ENCODE data around the gene HYAL2. TPM values are rescaled to one million over a fixed set of nuclear protein-coding genes. Genes with fewer than 3 reads are reported as not detected.

The HYAL2 gene
- total and polyA plus RNA-seq, 9 of the 15 experiments (the other 6 are each of a cell fraction or from before 2014, with no cell fraction given): 0.36 to 22.7 (median 11.4) TPM; not detected in 1

DNA sequence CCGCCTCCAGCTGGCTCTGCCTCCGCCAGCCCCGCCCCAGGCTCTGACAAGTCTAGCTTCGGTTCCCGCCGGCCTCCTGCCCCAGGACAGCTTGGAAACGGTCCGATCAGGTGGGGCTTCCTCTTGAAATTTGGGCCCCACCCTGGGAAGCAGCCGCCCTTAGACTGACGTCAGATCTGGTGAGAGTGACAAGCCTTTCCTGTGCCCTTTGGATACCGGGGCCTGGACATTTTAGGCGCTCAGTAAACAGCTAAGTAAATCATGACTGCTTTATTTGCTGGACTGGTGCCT lies 23.0 kb downstream of the HYAL2 start (continued):
- TF ChIP-seq ZNF146 (CRISPR knock-in tag; IDR thresholded peaks at IDR 0.05; ENCODE audit: unreplicated experiment): no peak
- no peak for TF ChIP-seq RFX5 (IDR thresholded peaks at IDR 0.05; ENCODE audit: low read depth, low read length)
- TF ChIP-seq, protein P1, sequence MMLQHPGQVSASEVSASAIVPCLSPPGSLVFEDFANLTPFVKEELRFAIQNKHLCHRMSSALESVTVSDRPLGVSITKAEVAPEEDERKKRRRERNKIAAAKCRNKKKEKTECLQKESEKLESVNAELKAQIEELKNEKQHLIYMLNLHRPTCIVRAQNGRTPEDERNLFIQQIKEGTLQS (IDR thresholded peaks at IDR 0.05): peak; percentile 71
- TF ChIP-seq, protein P1 (CRISPR knock-in tag; conservative IDR thresholded peaks at IDR 0.05): no peak
- no peak for TF ChIP-seq POLR3G (IDR thresholded peaks at IDR 0.05; ENCODE audit: extremely low read depth, insufficient read length, insufficient replicate concordance)
- TF ChIP-seq, protein P2, sequence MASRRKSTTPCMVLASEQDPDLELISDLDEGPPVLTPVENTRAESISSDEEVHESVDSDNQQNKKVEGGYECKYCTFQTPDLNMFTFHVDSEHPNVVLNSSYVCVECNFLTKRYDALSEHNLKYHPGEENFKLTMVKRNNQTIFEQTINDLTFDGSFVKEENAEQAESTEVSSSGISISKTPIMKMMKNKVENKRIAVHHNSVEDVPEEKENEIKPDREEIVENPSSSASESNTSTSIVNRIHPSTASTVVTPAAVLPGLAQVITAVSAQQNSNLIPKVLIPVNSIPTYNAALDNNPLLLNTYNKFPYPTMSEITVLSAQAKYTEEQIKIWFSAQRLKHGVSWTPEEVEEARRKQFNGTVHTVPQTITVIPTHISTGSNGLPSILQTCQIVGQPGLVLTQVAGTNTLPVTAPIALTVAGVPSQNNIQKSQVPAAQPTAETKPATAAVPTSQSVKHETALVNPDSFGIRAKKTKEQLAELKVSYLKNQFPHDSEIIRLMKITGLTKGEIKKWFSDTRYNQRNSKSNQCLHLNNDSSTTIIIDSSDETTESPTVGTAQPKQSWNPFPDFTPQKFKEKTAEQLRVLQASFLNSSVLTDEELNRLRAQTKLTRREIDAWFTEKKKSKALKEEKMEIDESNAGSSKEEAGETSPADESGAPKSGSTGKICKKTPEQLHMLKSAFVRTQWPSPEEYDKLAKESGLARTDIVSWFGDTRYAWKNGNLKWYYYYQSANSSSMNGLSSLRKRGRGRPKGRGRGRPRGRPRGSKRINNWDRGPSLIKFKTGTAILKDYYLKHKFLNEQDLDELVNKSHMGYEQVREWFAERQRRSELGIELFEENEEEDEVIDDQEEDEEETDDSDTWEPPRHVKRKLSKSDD (conservative IDR thresholded peaks at IDR 0.05; ENCODE audit: low read length): no peak
- TF ChIP-seq, protein P3, sequence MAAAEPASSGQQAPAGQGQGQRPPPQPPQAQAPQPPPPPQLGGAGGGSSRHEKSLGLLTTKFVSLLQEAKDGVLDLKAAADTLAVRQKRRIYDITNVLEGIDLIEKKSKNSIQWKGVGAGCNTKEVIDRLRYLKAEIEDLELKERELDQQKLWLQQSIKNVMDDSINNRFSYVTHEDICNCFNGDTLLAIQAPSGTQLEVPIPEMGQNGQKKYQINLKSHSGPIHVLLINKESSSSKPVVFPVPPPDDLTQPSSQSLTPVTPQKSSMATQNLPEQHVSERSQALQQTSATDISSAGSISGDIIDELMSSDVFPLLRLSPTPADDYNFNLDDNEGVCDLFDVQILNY (CRISPR knock-in tag; IDR thresholded peaks at IDR 0.05): no peak
- TF ChIP-seq FOXM1 (IDR thresholded peaks at IDR 0.05; ENCODE audit: low read depth): no peak
- no peak for TF ChIP-seq FOXM1 (CRISPR knock-in tag; IDR thresholded peaks at IDR 0.05; ENCODE audit: low read depth)
- no peak for TF ChIP-seq ZNF280B (CRISPR knock-in tag; IDR thresholded peaks at IDR 0.05)
- TF ChIP-seq MAZ (CRISPR knock-in tag; conservative IDR thresholded peaks at IDR 0.05 in 1 of 2, IDR thresholded peaks at IDR 0.05 in 1 of 2): peak in 1 of 2 experiments; percentile 61; a peak in 2 of 4 replicates
- TF ChIP-seq HDAC8 (tag; IDR thresholded peaks at IDR 0.05): no peak
- no peak for TF ChIP-seq RFX7 (CRISPR knock-in tag; IDR thresholded peaks at IDR 0.05)
- TF ChIP-seq MBD2 (IDR thresholded peaks at IDR 0.05; ENCODE audit: borderline replicate concordance, low read depth): no peak
- TF ChIP-seq EP300 (IDR thresholded peaks at IDR 0.05; ENCODE audit: low read length): peak; percentile 18; the same call in 1 of the 2 replicates
- no peak for TF ChIP-seq MCM7 (IDR thresholded peaks at IDR 0.05)
- TF ChIP-seq U2AF1 (optimal IDR thresholded peaks at IDR 0.05; ENCODE audit: low read depth, low read length): no peak
- peak; percentile 29; the same call in 1 of the 2 replicates for TF ChIP-seq NFIC (IDR thresholded peaks at IDR 0.05)
- TF ChIP-seq, protein P4, sequence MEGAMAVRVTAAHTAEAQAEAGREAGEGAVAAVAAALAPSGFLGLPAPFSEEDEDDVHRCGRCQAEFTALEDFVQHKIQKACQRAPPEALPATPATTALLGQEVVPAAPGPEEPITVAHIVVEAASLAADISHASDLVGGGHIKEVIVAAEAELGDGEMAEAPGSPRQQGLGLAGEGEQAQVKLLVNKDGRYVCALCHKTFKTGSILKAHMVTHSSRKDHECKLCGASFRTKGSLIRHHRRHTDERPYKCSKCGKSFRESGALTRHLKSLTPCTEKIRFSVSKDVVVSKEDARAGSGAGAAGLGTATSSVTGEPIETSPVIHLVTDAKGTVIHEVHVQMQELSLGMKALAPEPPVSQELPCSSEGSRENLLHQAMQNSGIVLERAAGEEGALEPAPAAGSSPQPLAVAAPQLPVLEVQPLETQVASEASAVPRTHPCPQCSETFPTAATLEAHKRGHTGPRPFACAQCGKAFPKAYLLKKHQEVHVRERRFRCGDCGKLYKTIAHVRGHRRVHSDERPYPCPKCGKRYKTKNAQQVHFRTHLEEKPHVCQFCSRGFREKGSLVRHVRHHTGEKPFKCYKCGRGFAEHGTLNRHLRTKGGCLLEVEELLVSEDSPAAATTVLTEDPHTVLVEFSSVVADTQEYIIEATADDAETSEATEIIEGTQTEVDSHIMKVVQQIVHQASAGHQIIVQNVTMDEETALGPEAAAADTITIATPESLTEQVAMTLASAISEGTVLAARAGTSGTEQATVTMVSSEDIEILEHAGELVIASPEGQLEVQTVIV (CRISPR knock-in tag; IDR thresholded peaks at IDR 0.05; ENCODE audit: borderline replicate concordance): no peak
